CD4-positive, CD25-positive, alpha-beta regulatory T cell (primary cell): ENCODE measurements around the gene COQ7. TPM values are rescaled to one million over a fixed set of nuclear protein-coding genes. Genes with fewer than 3 reads are reported as not detected.
A peak's percentile ranks its signal among the peaks of the same experiment; 100 is the strongest.

Experiments used
- ATAC-seq, 2 donors: fragments of 150-1000 bp; cut with Tn5 transposase; one replicate each; pipeline ENCODE4 v1.10.0; 2021; ENCODE audit warnings: low read depth in 2 of 2, moderate number of reproducible peaks in 2 of 2, moderate library complexity in 1 of 2
- DNase-seq, 3 donors: peaks; one replicate each; pipeline versions ENCODE4 v3.0.0 to v3.0.0-alpha.2; 2012 to 2022; ENCODE audit warnings: mixed read lengths in 1 of 3
- H3K27ac ChIP-seq: one replicate; pipeline ENCODE4 v1.7.0; 2013; ENCODE audit warnings: mild to moderate bottlenecking, low read length; ENCODE audit not compliant: insufficient read depth, poor library complexity, severe bottlenecking
- H3K27me3 ChIP-seq: one replicate; pipeline ENCODE4 v1.7.0; 2013; ENCODE audit warnings: low read length; ENCODE audit not compliant: control insufficient read depth, insufficient read depth
- H3K36me3 ChIP-seq: one replicate; pipeline ENCODE4 v1.7.0; 2013; ENCODE audit warnings: mild to moderate bottlenecking, low read length, moderate library complexity; ENCODE audit not compliant: control insufficient read depth, insufficient read depth
- H3K4me1 ChIP-seq: 2 replicates; pipeline ENCODE4 v1.7.0; 2013; ENCODE audit warnings: mild to moderate bottlenecking, low read length; ENCODE audit not compliant: insufficient read depth, control insufficient read depth, poor library complexity, severe bottlenecking
- H3K4me3 ChIP-seq: one replicate; pipeline ENCODE4 v1.7.0; 2013; ENCODE audit warnings: low read depth, mild to moderate bottlenecking, low read length, moderate library complexity
- H3K9me3 ChIP-seq, 2 experiments: 1 replicate in 1 of 2; 2 replicates in 1 of 2; pipeline ENCODE4 v1.7.0; 2013; ENCODE audit warnings: low read length in 2 of 2, mild to moderate bottlenecking in 1 of 2, moderate library complexity in 1 of 2; ENCODE audit not compliant: control insufficient read depth in 2 of 2
- H3K27ac Mint-ChIP-seq, 3 donors: one replicate each; pipeline ENCODE4 v1.8.0; 2020 to 2022; ENCODE audit warnings: mild to moderate bottlenecking in 3 of 3, mixed read lengths in 3 of 3, moderate library complexity in 2 of 3
- H3K27me3 Mint-ChIP-seq: one replicate; pipeline ENCODE4 v1.8.0; 2022; ENCODE audit warnings: mild to moderate bottlenecking, mixed read lengths
- H3K36me3 Mint-ChIP-seq: one replicate; pipeline ENCODE4 v1.8.0; 2020; ENCODE audit warnings: mixed read lengths
- H3K4me1 Mint-ChIP-seq, 4 donors: one replicate each; pipeline ENCODE4 v1.8.0; 2020 to 2022; ENCODE audit warnings: mixed read lengths in 4 of 4, mild to moderate bottlenecking in 1 of 4
- H3K4me3 Mint-ChIP-seq, 4 donors: one replicate each; pipeline ENCODE4 v1.8.0; 2020 to 2022; ENCODE audit warnings: mild to moderate bottlenecking in 4 of 4, mixed read lengths in 4 of 4, moderate library complexity in 3 of 4
- H3K9me3 Mint-ChIP-seq, 7 donors: one replicate each; pipeline ENCODE4 v1.8.0; 2020 to 2022; ENCODE audit warnings: mixed read lengths in 7 of 7, mild to moderate bottlenecking in 3 of 7, moderate library complexity in 2 of 7
- polyA plus RNA-seq, 4 donors: library from polyadenylated mRNA; unstranded; fragments of 300-500 nt; fragmentation: Illumina TruSeq; gene quantifications; one replicate each; pipeline ENCODE4 v1.2.3, GENCODE V29; 2021
- total RNA-seq: library from RNA; stranded (reverse); gene quantifications from one replicate; pipeline ENCODE4 v1.2.3, GENCODE V29; 2022

The COQ7 gene
- total and polyA plus RNA-seq, 5 donors from 2014 or later = 13.1 to 19.3 (median 18.2) TPM

- H3K36me3 ChIP-seq = no peaks in the 10 kb centered on the region
- no peaks in the 10 kb centered on the region for H3K27me3 ChIP-seq
- no peak for ATAC-seq
- H3K27ac ChIP-seq = no peak overlapping the region
- H3K4me3 Mint-ChIP-seq = no peak overlapping the region
- peaks cover 4% of the 10 kb centered on the region for H3K27me3 Mint-ChIP-seq
- H3K4me3 ChIP-seq = no peak overlapping the region
- no peaks in the 10 kb centered on the region for H3K9me3 ChIP-seq
- H3K4me1 ChIP-seq = no peaks in the 10 kb centered on the region
- no peaks in the 10 kb centered on the region for H3K4me1 Mint-ChIP-seq
- no peaks in the 10 kb centered on the region for H3K36me3 Mint-ChIP-seq
- H3K27ac Mint-ChIP-seq = no peak overlapping the region
- H3K9me3 Mint-ChIP-seq = peaks cover 0 to 1% (median 0%) of the 10 kb centered on the region in 7 donors
- no peak for DNase-seq
These were observed 22.6 kb upstream of the COQ7 start for GRCh38 chr16:19044769-19045168.

GRCh38 chr16:19046062-19046461 lies 21.4 kb upstream of the COQ7 start:
- H3K4me3 Mint-ChIP-seq = no peak overlapping the region

GRCh38 chr16:19062706-19063105 lies 4.7 kb upstream of the COQ7 start:
- no peaks in the 10 kb centered on the region for H3K9me3 ChIP-seq
- H3K4me1 Mint-ChIP-seq = peaks cover 0 to 8% (median 6%) of the 10 kb centered on the region in 4 donors
- no peak overlapping the region for H3K4me3 Mint-ChIP-seq
- ATAC-seq (no peak), DNase-seq (no peak)
- H3K4me3 ChIP-seq = no peak overlapping the region
- peaks cover 11% of the 10 kb centered on the region for H3K27me3 Mint-ChIP-seq
- no peak overlapping the region for H3K27ac Mint-ChIP-seq
- peaks cover 2% of the 10 kb centered on the region for H3K27me3 ChIP-seq
- H3K9me3 Mint-ChIP-seq = no peaks in the 10 kb centered on the region
- H3K4me1 ChIP-seq = peaks cover 3% of the 10 kb centered on the region
- no peaks in the 10 kb centered on the region for H3K36me3 Mint-ChIP-seq
- no peaks in the 10 kb centered on the region for H3K36me3 ChIP-seq
- H3K27ac ChIP-seq = no peak overlapping the region

More at GRCh38 chr16:19046062-19046461, 21.4 kb upstream of the COQ7 start:
- Histone ChIP-seq H3K4me3 (no peak overlapping the region), H3K27me3 (no peaks in the 10 kb centered on the region), H3K4me1 (no peaks in the 10 kb centered on the region), H3K9me3 (no peaks in the 10 kb centered on the region), H3K27ac (no peak overlapping the region), H3K36me3 (no peaks in the 10 kb centered on the region)
- DNase-seq (no peak), ATAC-seq (no peak)
- H3K4me1 Mint-ChIP-seq = no peaks in the 10 kb centered on the region
- no peaks in the 10 kb centered on the region for H3K36me3 Mint-ChIP-seq
- peaks cover 0 to 3% (median 0%) of the 10 kb centered on the region in 7 donors for H3K9me3 Mint-ChIP-seq
- peaks cover 4% of the 10 kb centered on the region for H3K27me3 Mint-ChIP-seq
- no peak overlapping the region for H3K27ac Mint-ChIP-seq

- H3K4me3 Mint-ChIP-seq = peak overlapping the region; percentile 93 to 96 (median 96)
- Histone ChIP-seq H3K4me1 (peaks cover 11% of the 10 kb centered on the region), H3K9me3 (no peaks in the 10 kb centered on the region), H3K27ac (peak overlapping the region; percentile 100), H3K27me3 (no peaks in the 10 kb centered on the region), H3K36me3 (no peaks in the 10 kb centered on the region), H3K4me3 (peak overlapping the region; percentile 88)
- peak overlapping the region; percentile 99 to 100 (median 99) for H3K27ac Mint-ChIP-seq
- H3K9me3 Mint-ChIP-seq = no peaks in the 10 kb centered on the region
- peaks cover 6 to 23% (median 7%) of the 10 kb centered on the region in 4 donors for H3K4me1 Mint-ChIP-seq
- H3K36me3 Mint-ChIP-seq = no peaks in the 10 kb centered on the region
- ATAC-seq = no peak
- peaks cover 7% of the 10 kb centered on the region for H3K27me3 Mint-ChIP-seq
- DNase-seq = no peak
These were observed 446 bp upstream of the COQ7 start for GRCh38 chr16:19066988-19067348.

GRCh38 chr16:19068237-19068815 lies 912 bp downstream of the COQ7 start:
- Mint-ChIP-seq H3K27me3 (no peaks in the 10 kb centered on the region), H3K4me3 (peak overlapping the region; percentile 93 to 96 (median 96)), H3K36me3 (peaks cover 4% of the 10 kb centered on the region), H3K27ac (peak overlapping the region; percentile 99 to 100 (median 99)), H3K4me1 (peaks cover 6 to 26% (median 9%) of the 10 kb centered on the region in 4 donors), H3K9me3 (no peaks in the 10 kb centered on the region)
- DNase-seq (no peak), ATAC-seq (no peak)
- peak overlapping the region; percentile 100 for H3K27ac ChIP-seq
- no peaks in the 10 kb centered on the region for H3K36me3 ChIP-seq
- H3K4me3 ChIP-seq = peak overlapping the region; percentile 88
- H3K9me3 ChIP-seq = no peaks in the 10 kb centered on the region
- no peaks in the 10 kb centered on the region for H3K27me3 ChIP-seq
- peaks cover 11% of the 10 kb centered on the region for H3K4me1 ChIP-seq

- Histone ChIP-seq H3K27me3 (no peaks in the 10 kb centered on the region), H3K4me3 (no peak overlapping the region), H3K4me1 (peaks cover 9% of the 10 kb centered on the region), H3K36me3 (peaks cover 16% of the 10 kb centered on the region), H3K27ac (no peak overlapping the region), H3K9me3 (no peaks in the 10 kb centered on the region)
- Mint-ChIP-seq H3K27ac (peak overlapping the region in 1 of 3 donors; percentile 20), H3K4me3 (peak overlapping the region in 1 of 4 donors; percentile 36), H3K9me3 (no peaks in the 10 kb centered on the region), H3K4me1 (peaks cover 4 to 24% (median 6%) of the 10 kb centered on the region in 4 donors), H3K27me3 (no peaks in the 10 kb centered on the region), H3K36me3 (peaks cover 24% of the 10 kb centered on the region)
- ATAC-seq (no peak), DNase-seq (peak; percentile 33 to 67 (median 39))
These were observed 4.7 kb downstream of the COQ7 start for GRCh38 chr16:19071811-19072777.

- no peak overlapping the region for H3K27ac ChIP-seq
- no peak overlapping the region for H3K4me3 ChIP-seq
- DNase-seq (no peak), ATAC-seq (no peak)
- Mint-ChIP-seq H3K9me3 (no peaks in the 10 kb centered on the region), H3K27ac (no peak overlapping the region), H3K4me3 (no peak overlapping the region), H3K4me1 (peaks cover 0 to 13% (median 2%) of the 10 kb centered on the region in 4 donors), H3K36me3 (peaks cover 25% of the 10 kb centered on the region), H3K27me3 (no peaks in the 10 kb centered on the region)
- H3K9me3 ChIP-seq = no peaks in the 10 kb centered on the region
- peaks cover 1% of the 10 kb centered on the region for H3K4me1 ChIP-seq
- no peaks in the 10 kb centered on the region for H3K27me3 ChIP-seq
- peaks cover 23% of the 10 kb centered on the region for H3K36me3 ChIP-seq
These were observed 5.9 kb downstream of the COQ7 start for GRCh38 chr16:19073344-19073743.
